HepG2 (cell line): ENCODE data around the gene BPIFA1. TPM values are rescaled to one million over a fixed set of nuclear protein-coding genes. Genes with fewer than 3 reads are reported as not detected.

Experiments used
- GATAD2A ChIP-seq: IDR thresholded peaks from 2 replicates; pipeline ENCODE4 v1.6.1; 2016
- GMEB1 ChIP-seq: sonication (generic); formaldehyde crosslinking; IDR thresholded peaks from 2 replicates; pipeline ENCODE4 v1.5.1; 2020; ENCODE audit warnings: missing genetic modification reagents, mild to moderate bottlenecking, borderline replicate concordance
- RARG ChIP-seq: sonication (generic); formaldehyde crosslinking; IDR thresholded peaks from 2 replicates; pipeline ENCODE4 v1.4.0; 2020; ENCODE audit warnings: low read depth, mild to moderate bottlenecking, missing genetic modification reagents
- RNF2 ChIP-seq: fragments of 450-650 bp; conservative IDR thresholded peaks from 2 replicates; pipeline ENCODE4 v1.6.1; 2016; ENCODE audit warnings: low read depth
- SCMH1 ChIP-seq: sonication (generic); formaldehyde crosslinking; IDR thresholded peaks from 2 replicates; pipeline ENCODE4 v1.9.0; 2021; ENCODE audit warnings: missing genetic modification reagents, mild to moderate bottlenecking, borderline replicate concordance
- SMAD9 ChIP-seq: sonication (generic); formaldehyde crosslinking; IDR thresholded peaks from 2 replicates; pipeline ENCODE4 v1.5.1; 2020; ENCODE audit warnings: mild to moderate bottlenecking, missing genetic modification reagents
- SOX6 ChIP-seq, 2 experiments: fragments of 450-650 bp in 1 of 2; sonication (generic) in 1 of 2; formaldehyde crosslinking in 1 of 2; IDR thresholded peaks; 2 replicates each; pipeline versions ENCODE4 v1.4.0 to v1.6.1; 2017 to 2020; ENCODE audit warnings: antibody characterized with exemption in 1 of 2, mild to moderate bottlenecking in 1 of 2, missing genetic modification reagents in 1 of 2
- STAT5B ChIP-seq: sonication (generic); formaldehyde crosslinking; IDR thresholded peaks from 2 replicates; pipeline ENCODE4 v1.4.0; 2020; ENCODE audit warnings: missing genetic modification reagents
- TCF7L2 ChIP-seq: IDR thresholded peaks from 2 replicates; pipeline ENCODE4 v1.6.1; 2011; ENCODE audit warnings: mild to moderate bottlenecking, low read depth, low read length, moderate library complexity
- TMF1 ChIP-seq: sonication (generic); formaldehyde crosslinking; IDR thresholded peaks from 2 replicates; pipeline ENCODE4 v1.8.1; 2022; ENCODE audit warnings: low read depth, missing genetic modification reagents
- ZNF10 ChIP-seq: sonication (generic); formaldehyde crosslinking; IDR thresholded peaks from 2 replicates; pipeline ENCODE4 v1.4.0; 2020; ENCODE audit warnings: mild to moderate bottlenecking, low read depth, missing genetic modification reagents, borderline replicate concordance
- ZNF468 ChIP-seq: sonication (generic); formaldehyde crosslinking; IDR thresholded peaks from 2 replicates; pipeline ENCODE4 v1.8.0; 2022; ENCODE audit warnings: mild to moderate bottlenecking, moderate library complexity, missing genetic modification reagents
- polyA plus RNA-seq, 8 experiments: library from polyadenylated mRNA; depleted of rRNA in 3 of 8; stranded (reverse) in 7 of 8; unstranded in 1 of 8; fragments of >200 nt; fragmentation: Illumina TruSeq in 4 of 8; extraction: Trizol in 4 of 8; gene quantifications; 2 replicates each; pipeline versions ENCODE4 v1.2.1 to v1.2.3, GENCODE V29; 2011 to 2016; ENCODE audit warnings: low read depth in 4 of 8, missing spikeins in 1 of 8, mixed read lengths in 1 of 8; ENCODE audit not compliant: insufficient read depth in 1 of 8
- total RNA-seq, 5 experiments: library from RNA; depleted of rRNA; stranded (reverse); fragments of >200 nt; fragmentation: Illumina TruSeq; extraction: Trizol; gene quantifications; 2 replicates each; pipeline ENCODE4 v1.2.3, GENCODE V29; 2016; ENCODE audit warnings: low read depth in 1 of 5
- TF ChIP-seq, protein P1 (sequence below): sonication (generic); formaldehyde crosslinking; IDR thresholded peaks from 2 replicates; pipeline ENCODE4 v1.4.0; 2020; ENCODE audit warnings: missing genetic modification reagents
- TF ChIP-seq, protein P2 (sequence below): IDR thresholded peaks from 2 replicates; pipeline ENCODE4 v1.6.1; 2012; ENCODE audit warnings: low read length, improper control_type of control experiment
- TF ChIP-seq, protein P3 (sequence below): sonication (generic); formaldehyde crosslinking; IDR thresholded peaks from 2 replicates; pipeline ENCODE4; 2020; ENCODE audit warnings: missing genetic modification reagents, mild to moderate bottlenecking, borderline replicate concordance
- TF ChIP-seq, protein P4 (sequence below): sonication (generic); formaldehyde crosslinking; IDR thresholded peaks from 2 replicates; pipeline ENCODE4 v1.5.0; 2020; ENCODE audit warnings: mild to moderate bottlenecking, missing genetic modification reagents

BPIFA1 gene
- total and polyA plus RNA-seq, 2 of the 13 experiments (the other 11 are each of a cell fraction or from before 2014, with no cell fraction given) = not detected

GRCh38 chr20:33277471-33278441 is 42.0 kb downstream of the BPIFA1 start (continued):
- TF ChIP-seq, protein P1, sequence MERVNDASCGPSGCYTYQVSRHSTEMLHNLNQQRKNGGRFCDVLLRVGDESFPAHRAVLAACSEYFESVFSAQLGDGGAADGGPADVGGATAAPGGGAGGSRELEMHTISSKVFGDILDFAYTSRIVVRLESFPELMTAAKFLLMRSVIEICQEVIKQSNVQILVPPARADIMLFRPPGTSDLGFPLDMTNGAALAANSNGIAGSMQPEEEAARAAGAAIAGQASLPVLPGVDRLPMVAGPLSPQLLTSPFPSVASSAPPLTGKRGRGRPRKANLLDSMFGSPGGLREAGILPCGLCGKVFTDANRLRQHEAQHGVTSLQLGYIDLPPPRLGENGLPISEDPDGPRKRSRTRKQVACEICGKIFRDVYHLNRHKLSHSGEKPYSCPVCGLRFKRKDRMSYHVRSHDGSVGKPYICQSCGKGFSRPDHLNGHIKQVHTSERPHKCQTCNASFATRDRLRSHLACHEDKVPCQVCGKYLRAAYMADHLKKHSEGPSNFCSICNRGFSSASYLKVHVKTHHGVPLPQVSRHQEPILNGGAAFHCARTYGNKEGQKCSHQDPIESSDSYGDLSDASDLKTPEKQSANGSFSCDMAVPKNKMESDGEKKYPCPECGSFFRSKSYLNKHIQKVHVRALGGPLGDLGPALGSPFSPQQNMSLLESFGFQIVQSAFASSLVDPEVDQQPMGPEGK = peak; percentile 37
- TF ChIP-seq, protein P2, sequence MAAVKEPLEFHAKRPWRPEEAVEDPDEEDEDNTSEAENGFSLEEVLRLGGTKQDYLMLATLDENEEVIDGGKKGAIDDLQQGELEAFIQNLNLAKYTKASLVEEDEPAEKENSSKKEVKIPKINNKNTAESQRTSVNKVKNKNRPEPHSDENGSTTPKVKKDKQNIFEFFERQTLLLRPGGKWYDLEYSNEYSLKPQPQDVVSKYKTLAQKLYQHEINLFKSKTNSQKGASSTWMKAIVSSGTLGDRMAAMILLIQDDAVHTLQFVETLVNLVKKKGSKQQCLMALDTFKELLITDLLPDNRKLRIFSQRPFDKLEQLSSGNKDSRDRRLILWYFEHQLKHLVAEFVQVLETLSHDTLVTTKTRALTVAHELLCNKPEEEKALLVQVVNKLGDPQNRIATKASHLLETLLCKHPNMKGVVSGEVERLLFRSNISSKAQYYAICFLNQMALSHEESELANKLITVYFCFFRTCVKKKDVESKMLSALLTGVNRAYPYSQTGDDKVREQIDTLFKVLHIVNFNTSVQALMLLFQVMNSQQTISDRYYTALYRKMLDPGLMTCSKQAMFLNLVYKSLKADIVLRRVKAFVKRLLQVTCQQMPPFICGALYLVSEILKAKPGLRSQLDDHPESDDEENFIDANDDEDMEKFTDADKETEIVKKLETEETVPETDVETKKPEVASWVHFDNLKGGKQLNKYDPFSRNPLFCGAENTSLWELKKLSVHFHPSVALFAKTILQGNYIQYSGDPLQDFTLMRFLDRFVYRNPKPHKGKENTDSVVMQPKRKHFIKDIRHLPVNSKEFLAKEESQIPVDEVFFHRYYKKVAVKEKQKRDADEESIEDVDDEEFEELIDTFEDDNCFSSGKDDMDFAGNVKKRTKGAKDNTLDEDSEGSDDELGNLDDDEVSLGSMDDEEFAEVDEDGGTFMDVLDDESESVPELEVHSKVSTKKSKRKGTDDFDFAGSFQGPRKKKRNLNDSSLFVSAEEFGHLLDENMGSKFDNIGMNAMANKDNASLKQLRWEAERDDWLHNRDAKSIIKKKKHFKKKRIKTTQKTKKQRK = no peak
- TF ChIP-seq TMF1 (no peak), ZNF10 (CRISPR knock-in tag) (0 out of 2 replicates have a peak, but pooled peaks have one; percentile 45), ZNF468 (CRISPR knock-in tag) (peak; percentile 95), RARG (CRISPR knock-in tag) (no peak), SOX6 (IDR thresholded peaks at IDR 0.05) (no peak), SOX6 (CRISPR knock-in tag; IDR thresholded peaks at IDR 0.05) (peak; percentile 77), SCMH1 (CRISPR knock-in tag) (no peak), GMEB1 (peak; percentile 45; the same call in 1 of the 2 replicates), GATAD2A (CRISPR knock-in tag) (peak; percentile 75), STAT5B (CRISPR knock-in tag) (no peak; the same call in 1 of the 2 replicates), TCF7L2 (no peak), RNF2 (peak; percentile 95), SMAD9 (CRISPR knock-in tag) (no peak)
- TF ChIP-seq, protein P3, sequence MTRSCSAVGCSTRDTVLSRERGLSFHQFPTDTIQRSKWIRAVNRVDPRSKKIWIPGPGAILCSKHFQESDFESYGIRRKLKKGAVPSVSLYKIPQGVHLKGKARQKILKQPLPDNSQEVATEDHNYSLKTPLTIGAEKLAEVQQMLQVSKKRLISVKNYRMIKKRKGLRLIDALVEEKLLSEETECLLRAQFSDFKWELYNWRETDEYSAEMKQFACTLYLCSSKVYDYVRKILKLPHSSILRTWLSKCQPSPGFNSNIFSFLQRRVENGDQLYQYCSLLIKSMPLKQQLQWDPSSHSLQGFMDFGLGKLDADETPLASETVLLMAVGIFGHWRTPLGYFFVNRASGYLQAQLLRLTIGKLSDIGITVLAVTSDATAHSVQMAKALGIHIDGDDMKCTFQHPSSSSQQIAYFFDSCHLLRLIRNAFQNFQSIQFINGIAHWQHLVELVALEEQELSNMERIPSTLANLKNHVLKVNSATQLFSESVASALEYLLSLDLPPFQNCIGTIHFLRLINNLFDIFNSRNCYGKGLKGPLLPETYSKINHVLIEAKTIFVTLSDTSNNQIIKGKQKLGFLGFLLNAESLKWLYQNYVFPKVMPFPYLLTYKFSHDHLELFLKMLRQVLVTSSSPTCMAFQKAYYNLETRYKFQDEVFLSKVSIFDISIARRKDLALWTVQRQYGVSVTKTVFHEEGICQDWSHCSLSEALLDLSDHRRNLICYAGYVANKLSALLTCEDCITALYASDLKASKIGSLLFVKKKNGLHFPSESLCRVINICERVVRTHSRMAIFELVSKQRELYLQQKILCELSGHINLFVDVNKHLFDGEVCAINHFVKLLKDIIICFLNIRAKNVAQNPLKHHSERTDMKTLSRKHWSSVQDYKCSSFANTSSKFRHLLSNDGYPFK (CRISPR knock-in tag) = peak; percentile 76; the same call in 1 of the 2 replicates
- TF ChIP-seq, protein P4, sequence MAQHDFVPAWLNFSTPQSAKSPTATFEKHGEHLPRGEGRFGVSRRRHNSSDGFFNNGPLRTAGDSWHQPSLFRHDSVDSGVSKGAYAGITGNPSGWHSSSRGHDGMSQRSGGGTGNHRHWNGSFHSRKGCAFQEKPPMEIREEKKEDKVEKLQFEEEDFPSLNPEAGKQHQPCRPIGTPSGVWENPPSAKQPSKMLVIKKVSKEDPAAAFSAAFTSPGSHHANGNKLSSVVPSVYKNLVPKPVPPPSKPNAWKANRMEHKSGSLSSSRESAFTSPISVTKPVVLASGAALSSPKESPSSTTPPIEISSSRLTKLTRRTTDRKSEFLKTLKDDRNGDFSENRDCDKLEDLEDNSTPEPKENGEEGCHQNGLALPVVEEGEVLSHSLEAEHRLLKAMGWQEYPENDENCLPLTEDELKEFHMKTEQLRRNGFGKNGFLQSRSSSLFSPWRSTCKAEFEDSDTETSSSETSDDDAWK (CRISPR knock-in tag) = no peak
